Measurements from ENCODE around the gene ZNF646. TPM values are rescaled to one million over a fixed set of nuclear protein-coding genes. Genes with fewer than 3 reads are reported as not detected.
A peak's percentile ranks its signal among the peaks of the same experiment; 100 is the strongest.

The ZNF646 gene
- total and polyA plus RNA-seq, 2 of the 13 experiments (the other 11 are each of a cell fraction or from before 2014, with no cell fraction given): 3.4 to 10.9 TPM

GRCh38 chr16:31073142-31073969 lies 866 bp upstream of the ZNF646 start (continued):
- TF ChIP-seq HINFP (CRISPR knock-in tag; IDR thresholded peaks at IDR 0.05; ENCODE audit: low read depth) (no peak; the same call in 1 of the 2 replicates), FOXK1 (CRISPR knock-in tag; IDR thresholded peaks at IDR 0.05; ENCODE audit: borderline replicate concordance, low read depth) (peak; percentile 41; the same call in 1 of the 2 replicates), PTBP1 (IDR thresholded peaks at IDR 0.05; ENCODE audit: low read depth, low read length, poor library complexity, severe bottlenecking) (peak; percentile 6), HNRNPUL1 (IDR thresholded peaks at IDR 0.05; ENCODE audit: low read depth, low read length) (no peak), ZNF546 (CRISPR knock-in tag; conservative IDR thresholded peaks at IDR 0.05) (peak; percentile 85), PAF1 (CRISPR knock-in tag; IDR thresholded peaks at IDR 0.05) (no peak), FOSL1 (CRISPR knock-in tag; IDR thresholded peaks at IDR 0.05; ENCODE audit: borderline replicate concordance) (0 out of 2 replicates have a peak, but pooled peaks have one; percentile 17), ZNF564 (CRISPR knock-in tag; IDR thresholded peaks at IDR 0.05) (0 out of 2 replicates have a peak, but pooled peaks have one; percentile 78), DNMT3B (CRISPR knock-in tag; conservative IDR thresholded peaks at IDR 0.05) (no peak; the same call in 1 of the 2 replicates), ZNF614 (CRISPR knock-in tag; IDR thresholded peaks at IDR 0.05; ENCODE audit: borderline replicate concordance) (peak; percentile 53; the same call in 1 of the 2 replicates), ZNF678 (CRISPR knock-in tag; IDR thresholded peaks at IDR 0.05) (0 out of 2 replicates have a peak, but pooled peaks have one; percentile 23), ADNP (CRISPR knock-in tag; IDR thresholded peaks at IDR 0.05) (peak; percentile 12; the same call in 1 of the 2 replicates), ZBTB38 (CRISPR knock-in tag; IDR thresholded peaks at IDR 0.05) (peak; percentile 43; the same call in 1 of the 2 replicates), ZNF552 (CRISPR knock-in tag; IDR thresholded peaks at IDR 0.05; ENCODE audit: borderline replicate concordance) (no peak; the same call in 1 of the 2 replicates), DMTF1 (CRISPR knock-in tag; IDR thresholded peaks at IDR 0.05) (peak; percentile 25; the same call in 1 of the 2 replicates), E2F2 (CRISPR knock-in tag; IDR thresholded peaks at IDR 0.05; ENCODE audit: borderline replicate concordance) (peak; percentile 66; the same call in 1 of the 2 replicates), SIX1 (CRISPR knock-in tag; IDR thresholded peaks at IDR 0.05; ENCODE audit: borderline replicate concordance) (no peak; the same call in 1 of the 2 replicates), HNF1B (CRISPR knock-in tag; IDR thresholded peaks at IDR 0.05) (0 out of 2 replicates have a peak, but pooled peaks have one; percentile 37), ZNF746 (CRISPR knock-in tag; IDR thresholded peaks at IDR 0.05) (peak; percentile 40; the same call in 1 of the 2 replicates), PAWR (CRISPR knock-in tag; IDR thresholded peaks at IDR 0.05; ENCODE audit: borderline replicate concordance) (no peak), MAZ (IDR thresholded peaks at IDR 0.05; ENCODE audit: borderline replicate concordance, low read depth, low read length) (peak; percentile 99), MAZ (CRISPR knock-in tag; IDR thresholded peaks at IDR 0.05; ENCODE audit: low read depth) (peak; percentile 93)
